HEK293 (cell line): Measurements from ENCODE around the gene MARCHF10.

ENCODE experiments used
- EGR2 ChIP-seq: fragments of 450-650 bp; formaldehyde crosslinking; IDR thresholded peaks from 2 replicates; pipeline ENCODE4 v1.5.1; 2016; ENCODE audit warnings: low read depth, missing biosample characterization, missing genetic modification characterization
- FEZF1 ChIP-seq: fragments of 450-650 bp; formaldehyde crosslinking; IDR thresholded peaks from 2 replicates; pipeline ENCODE4 v1.5.1; 2016; ENCODE audit warnings: missing biosample characterization, missing genetic modification characterization
- GLI4 ChIP-seq: fragments of 450-650 bp; formaldehyde crosslinking; IDR thresholded peaks from 2 replicates; pipeline ENCODE4 v1.5.1; 2016; ENCODE audit warnings: missing biosample characterization, missing genetic modification characterization
- HOXA7 ChIP-seq: sonication (generic); formaldehyde crosslinking; IDR thresholded peaks from 2 replicates; pipeline ENCODE4 v1.8.1; 2022; ENCODE audit warnings: missing genetic modification reagents, borderline replicate concordance
- MYNN ChIP-seq: fragments of 450-650 bp; formaldehyde crosslinking; IDR thresholded peaks from 2 replicates; pipeline ENCODE4 v1.5.1; 2016; ENCODE audit warnings: missing biosample characterization, missing genetic modification characterization, borderline replicate concordance
- MZF1 ChIP-seq: fragments of 450-650 bp; formaldehyde crosslinking; IDR thresholded peaks from 2 replicates; pipeline ENCODE4 v1.5.1; 2017; ENCODE audit warnings: missing biosample characterization, missing genetic modification characterization, borderline replicate concordance
- WT1 ChIP-seq: fragments of 450-650 bp; formaldehyde crosslinking; IDR thresholded peaks from 2 replicates; pipeline ENCODE4 v1.5.1; 2016; ENCODE audit warnings: missing biosample characterization, missing genetic modification characterization
- YY1 ChIP-seq: fragments of 450-650 bp; formaldehyde crosslinking; IDR thresholded peaks from 2 replicates; pipeline ENCODE4 v1.5.1; 2018; ENCODE audit warnings: missing biosample characterization, missing genetic modification characterization
- ZBTB17 ChIP-seq: fragments of 450-650 bp; formaldehyde crosslinking; IDR thresholded peaks from 2 replicates; pipeline ENCODE4 v1.5.1; 2016; ENCODE audit warnings: missing biosample characterization, missing genetic modification characterization
- ZBTB21 ChIP-seq: fragments of 450-650 bp; formaldehyde crosslinking; IDR thresholded peaks from 2 replicates; pipeline ENCODE4 v1.5.1; 2017; ENCODE audit warnings: missing biosample characterization, missing genetic modification characterization
- ZFP69B ChIP-seq: fragments of 450-650 bp; formaldehyde crosslinking; IDR thresholded peaks from 2 replicates; pipeline ENCODE4 v1.5.1; 2016; ENCODE audit warnings: missing biosample characterization, missing genetic modification characterization
- ZNF10 ChIP-seq: fragments of 450-650 bp; formaldehyde crosslinking; IDR thresholded peaks from 2 replicates; pipeline ENCODE4 v1.5.1; 2017; ENCODE audit warnings: missing biosample characterization, missing genetic modification characterization
- ZNF169 ChIP-seq: fragments of 450-650 bp; formaldehyde crosslinking; IDR thresholded peaks from 2 replicates; pipeline ENCODE4 v1.5.1; 2016; ENCODE audit warnings: missing biosample characterization, missing genetic modification characterization
- ZNF174 ChIP-seq: fragments of 450-650 bp; formaldehyde crosslinking; IDR thresholded peaks from 2 replicates; pipeline ENCODE4 v1.5.0; 2017; ENCODE audit warnings: missing biosample characterization, mild to moderate bottlenecking, missing genetic modification characterization
- ZNF311 ChIP-seq: fragments of 450-650 bp; formaldehyde crosslinking; IDR thresholded peaks from 2 replicates; pipeline ENCODE4 v1.5.1; 2017; ENCODE audit warnings: missing biosample characterization, missing genetic modification characterization, borderline replicate concordance
- ZNF366 ChIP-seq: fragments of 450-650 bp; formaldehyde crosslinking; conservative IDR thresholded peaks from 2 replicates; pipeline ENCODE4 v1.5.1; 2016; ENCODE audit warnings: missing biosample characterization, missing genetic modification characterization
- ZNF426 ChIP-seq: fragments of 450-650 bp; formaldehyde crosslinking; IDR thresholded peaks from 2 replicates; pipeline ENCODE4 v1.5.1; 2017; ENCODE audit warnings: missing biosample characterization, missing genetic modification characterization, mild to moderate bottlenecking, inconsistent platforms, moderate library complexity
- ZNF433 ChIP-seq: fragments of 450-650 bp; formaldehyde crosslinking; IDR thresholded peaks from 2 replicates; pipeline ENCODE4 v1.5.1; 2016; ENCODE audit warnings: missing biosample characterization, missing genetic modification characterization, low read depth
- ZNF473 ChIP-seq: fragments of 450-650 bp; formaldehyde crosslinking; IDR thresholded peaks from 2 replicates; pipeline ENCODE4 v1.5.1; 2017; ENCODE audit warnings: missing biosample characterization, missing genetic modification characterization
- ZNF501 ChIP-seq: fragments of 450-650 bp; formaldehyde crosslinking; IDR thresholded peaks from 2 replicates; pipeline ENCODE4 v1.5.1; 2016; ENCODE audit warnings: missing biosample characterization, missing genetic modification characterization
- ZNF514 ChIP-seq: fragments of 450-650 bp; formaldehyde crosslinking; IDR thresholded peaks from 2 replicates; pipeline ENCODE4 v1.5.1; 2016; ENCODE audit warnings: missing biosample characterization, missing genetic modification characterization
- ZNF560 ChIP-seq: fragments of 450-650 bp; formaldehyde crosslinking; IDR thresholded peaks from 2 replicates; pipeline ENCODE4 v1.5.1; 2017; ENCODE audit warnings: missing biosample characterization, missing genetic modification characterization, borderline replicate concordance
- ZNF585B ChIP-seq: fragments of 450-650 bp; formaldehyde crosslinking; IDR thresholded peaks from 2 replicates; pipeline ENCODE4 v1.5.1; 2016; ENCODE audit warnings: missing biosample characterization, missing genetic modification characterization
- ZNF785 ChIP-seq: fragments of 450-650 bp; formaldehyde crosslinking; IDR thresholded peaks from 2 replicates; pipeline ENCODE4 v1.5.1; 2016; ENCODE audit warnings: missing biosample characterization, missing genetic modification characterization
- ZNF791 ChIP-seq: fragments of 450-650 bp; formaldehyde crosslinking; IDR thresholded peaks from 2 replicates; pipeline ENCODE4 v1.5.1; 2016; ENCODE audit warnings: missing biosample characterization, missing genetic modification characterization
- ZSCAN30 ChIP-seq: fragments of 450-650 bp; IDR thresholded peaks from 2 replicates; pipeline ENCODE4 v1.5.1; 2018; ENCODE audit warnings: missing biosample characterization, mild to moderate bottlenecking, missing genetic modification characterization, moderate library complexity
- TF ChIP-seq, protein P1 (sequence below): fragments of 450-650 bp; formaldehyde crosslinking; IDR thresholded peaks from 2 replicates; pipeline ENCODE4 v1.5.1; 2017; ENCODE audit warnings: missing biosample characterization, missing genetic modification characterization
- TF ChIP-seq, protein P2 (sequence below): IDR thresholded peaks from 2 replicates; pipeline ENCODE4 v1.6.1; 2011; ENCODE audit warnings: mild to moderate bottlenecking, low read depth, low read length, borderline replicate concordance
- TF ChIP-seq, protein P3 (sequence below): fragments of 450-650 bp; formaldehyde crosslinking; IDR thresholded peaks from 2 replicates; pipeline ENCODE4 v1.5.1; 2016; ENCODE audit warnings: missing biosample characterization, missing genetic modification characterization
- TF ChIP-seq, protein P4 (sequence below): fragments of 450-650 bp; formaldehyde crosslinking; IDR thresholded peaks from 2 replicates; pipeline ENCODE4 v1.5.1; 2017; ENCODE audit warnings: missing biosample characterization, missing genetic modification characterization
- TF ChIP-seq, protein P5 (sequence below): fragments of 450-650 bp; formaldehyde crosslinking; IDR thresholded peaks from 2 replicates; pipeline ENCODE4 v1.5.1; 2016; ENCODE audit warnings: missing biosample characterization, missing genetic modification characterization, low read depth
- TF ChIP-seq, protein P6 (sequence below): fragments of 450-650 bp; formaldehyde crosslinking; IDR thresholded peaks from 2 replicates; pipeline ENCODE4 v1.5.0; 2017; ENCODE audit warnings: missing biosample characterization, missing genetic modification characterization, borderline replicate concordance

The MARCHF10 gene

DNA sequence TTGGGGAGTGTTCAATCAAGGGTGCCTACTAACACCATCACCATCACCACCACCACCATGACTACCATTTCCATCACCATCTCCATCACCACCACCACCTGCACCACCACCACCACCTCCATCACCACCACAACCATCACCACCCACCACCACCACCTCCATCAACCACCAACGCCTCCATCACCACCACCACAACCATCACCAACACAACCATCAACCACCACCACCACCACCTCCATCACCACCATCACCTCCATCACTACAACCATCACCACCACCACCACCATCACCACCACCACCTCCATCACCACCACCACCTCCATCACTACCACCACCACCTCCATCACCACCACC is 15.7 kb downstream of the MARCHF10 start (continued):
- TF ChIP-seq GLI4 (tag by site-specific recombination): peak; percentile 79; the same call in 1 of the 2 replicates
- TF ChIP-seq ZNF501 (tag by site-specific recombination): no peak
- 0 out of 2 replicates have a peak, but pooled peaks have one; percentile 2 for TF ChIP-seq ZBTB17 (tag by site-specific recombination)
- TF ChIP-seq, protein P1, sequence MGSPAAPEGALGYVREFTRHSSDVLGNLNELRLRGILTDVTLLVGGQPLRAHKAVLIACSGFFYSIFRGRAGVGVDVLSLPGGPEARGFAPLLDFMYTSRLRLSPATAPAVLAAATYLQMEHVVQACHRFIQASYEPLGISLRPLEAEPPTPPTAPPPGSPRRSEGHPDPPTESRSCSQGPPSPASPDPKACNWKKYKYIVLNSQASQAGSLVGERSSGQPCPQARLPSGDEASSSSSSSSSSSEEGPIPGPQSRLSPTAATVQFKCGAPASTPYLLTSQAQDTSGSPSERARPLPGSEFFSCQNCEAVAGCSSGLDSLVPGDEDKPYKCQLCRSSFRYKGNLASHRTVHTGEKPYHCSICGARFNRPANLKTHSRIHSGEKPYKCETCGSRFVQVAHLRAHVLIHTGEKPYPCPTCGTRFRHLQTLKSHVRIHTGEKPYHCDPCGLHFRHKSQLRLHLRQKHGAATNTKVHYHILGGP (tag by site-specific recombination): no peak
- no peak for TF ChIP-seq FEZF1
- no peak for TF ChIP-seq ZNF311 (tag by site-specific recombination)
- peak; percentile 49; the same call in 1 of the 2 replicates for TF ChIP-seq EGR2 (tag by site-specific recombination)
- peak; percentile 10; the same call in 1 of the 2 replicates for TF ChIP-seq ZNF10 (tag by site-specific recombination)
- TF ChIP-seq ZNF174 (tag by site-specific recombination): no peak
- TF ChIP-seq, protein P2, sequence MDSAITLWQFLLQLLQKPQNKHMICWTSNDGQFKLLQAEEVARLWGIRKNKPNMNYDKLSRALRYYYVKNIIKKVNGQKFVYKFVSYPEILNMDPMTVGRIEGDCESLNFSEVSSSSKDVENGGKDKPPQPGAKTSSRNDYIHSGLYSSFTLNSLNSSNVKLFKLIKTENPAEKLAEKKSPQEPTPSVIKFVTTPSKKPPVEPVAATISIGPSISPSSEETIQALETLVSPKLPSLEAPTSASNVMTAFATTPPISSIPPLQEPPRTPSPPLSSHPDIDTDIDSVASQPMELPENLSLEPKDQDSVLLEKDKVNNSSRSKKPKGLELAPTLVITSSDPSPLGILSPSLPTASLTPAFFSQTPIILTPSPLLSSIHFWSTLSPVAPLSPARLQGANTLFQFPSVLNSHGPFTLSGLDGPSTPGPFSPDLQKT: no peak
- no peak for TF ChIP-seq HOXA7
- TF ChIP-seq, protein P3, sequence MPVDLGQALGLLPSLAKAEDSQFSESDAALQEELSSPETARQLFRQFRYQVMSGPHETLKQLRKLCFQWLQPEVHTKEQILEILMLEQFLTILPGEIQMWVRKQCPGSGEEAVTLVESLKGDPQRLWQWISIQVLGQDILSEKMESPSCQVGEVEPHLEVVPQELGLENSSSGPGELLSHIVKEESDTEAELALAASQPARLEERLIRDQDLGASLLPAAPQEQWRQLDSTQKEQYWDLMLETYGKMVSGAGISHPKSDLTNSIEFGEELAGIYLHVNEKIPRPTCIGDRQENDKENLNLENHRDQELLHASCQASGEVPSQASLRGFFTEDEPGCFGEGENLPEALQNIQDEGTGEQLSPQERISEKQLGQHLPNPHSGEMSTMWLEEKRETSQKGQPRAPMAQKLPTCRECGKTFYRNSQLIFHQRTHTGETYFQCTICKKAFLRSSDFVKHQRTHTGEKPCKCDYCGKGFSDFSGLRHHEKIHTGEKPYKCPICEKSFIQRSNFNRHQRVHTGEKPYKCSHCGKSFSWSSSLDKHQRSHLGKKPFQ (tag by site-specific recombination): no peak
- no peak for TF ChIP-seq ZNF426 (tag by site-specific recombination)
- TF ChIP-seq ZNF785 (tag by site-specific recombination): no peak
- TF ChIP-seq, protein P4, sequence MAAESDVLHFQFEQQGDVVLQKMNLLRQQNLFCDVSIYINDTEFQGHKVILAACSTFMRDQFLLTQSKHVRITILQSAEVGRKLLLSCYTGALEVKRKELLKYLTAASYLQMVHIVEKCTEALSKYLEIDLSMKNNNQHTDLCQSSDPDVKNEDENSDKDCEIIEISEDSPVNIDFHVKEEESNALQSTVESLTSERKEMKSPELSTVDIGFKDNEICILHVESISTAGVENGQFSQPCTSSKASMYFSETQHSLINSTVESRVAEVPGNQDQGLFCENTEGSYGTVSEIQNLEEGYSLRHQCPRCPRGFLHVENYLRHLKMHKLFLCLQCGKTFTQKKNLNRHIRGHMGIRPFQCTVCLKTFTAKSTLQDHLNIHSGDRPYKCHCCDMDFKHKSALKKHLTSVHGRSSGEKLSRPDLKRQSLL: peak; percentile 67; the same call in 1 of the 2 replicates
- no peak for TF ChIP-seq ZBTB21 (tag by site-specific recombination)
- no peak for TF ChIP-seq MZF1 (tag by site-specific recombination)
- TF ChIP-seq ZNF433 (tag by site-specific recombination): no peak
- TF ChIP-seq ZSCAN30: no peak
- TF ChIP-seq, protein P5, sequence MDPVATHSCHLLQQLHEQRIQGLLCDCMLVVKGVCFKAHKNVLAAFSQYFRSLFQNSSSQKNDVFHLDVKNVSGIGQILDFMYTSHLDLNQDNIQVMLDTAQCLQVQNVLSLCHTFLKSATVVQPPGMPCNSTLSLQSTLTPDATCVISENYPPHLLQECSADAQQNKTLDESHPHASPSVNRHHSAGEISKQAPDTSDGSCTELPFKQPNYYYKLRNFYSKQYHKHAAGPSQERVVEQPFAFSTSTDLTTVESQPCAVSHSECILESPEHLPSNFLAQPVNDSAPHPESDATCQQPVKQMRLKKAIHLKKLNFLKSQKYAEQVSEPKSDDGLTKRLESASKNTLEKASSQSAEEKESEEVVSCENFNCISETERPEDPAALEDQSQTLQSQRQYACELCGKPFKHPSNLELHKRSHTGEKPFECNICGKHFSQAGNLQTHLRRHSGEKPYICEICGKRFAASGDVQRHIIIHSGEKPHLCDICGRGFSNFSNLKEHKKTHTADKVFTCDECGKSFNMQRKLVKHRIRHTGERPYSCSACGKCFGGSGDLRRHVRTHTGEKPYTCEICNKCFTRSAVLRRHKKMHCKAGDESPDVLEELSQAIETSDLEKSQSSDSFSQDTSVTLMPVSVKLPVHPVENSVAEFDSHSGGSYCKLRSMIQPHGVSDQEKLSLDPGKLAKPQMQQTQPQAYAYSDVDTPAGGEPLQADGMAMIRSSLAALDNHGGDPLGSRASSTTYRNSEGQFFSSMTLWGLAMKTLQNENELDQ (tag by site-specific recombination): no peak
- no peak for TF ChIP-seq YY1
- TF ChIP-seq WT1: no peak
- peak; percentile 58; the same call in 1 of the 2 replicates for TF ChIP-seq ZNF169
- TF ChIP-seq ZNF560 (tag by site-specific recombination): peak; percentile 64; the same call in 1 of the 2 replicates
- TF ChIP-seq ZNF473 (tag by site-specific recombination): no peak
- no peak for TF ChIP-seq ZFP69B (tag by site-specific recombination)
- no peak for TF ChIP-seq ZNF791 (tag by site-specific recombination)
- TF ChIP-seq ZNF366 (tag by site-specific recombination): 0 out of 2 replicates have a peak, but pooled peaks have one; percentile 7
- TF ChIP-seq, protein P6, sequence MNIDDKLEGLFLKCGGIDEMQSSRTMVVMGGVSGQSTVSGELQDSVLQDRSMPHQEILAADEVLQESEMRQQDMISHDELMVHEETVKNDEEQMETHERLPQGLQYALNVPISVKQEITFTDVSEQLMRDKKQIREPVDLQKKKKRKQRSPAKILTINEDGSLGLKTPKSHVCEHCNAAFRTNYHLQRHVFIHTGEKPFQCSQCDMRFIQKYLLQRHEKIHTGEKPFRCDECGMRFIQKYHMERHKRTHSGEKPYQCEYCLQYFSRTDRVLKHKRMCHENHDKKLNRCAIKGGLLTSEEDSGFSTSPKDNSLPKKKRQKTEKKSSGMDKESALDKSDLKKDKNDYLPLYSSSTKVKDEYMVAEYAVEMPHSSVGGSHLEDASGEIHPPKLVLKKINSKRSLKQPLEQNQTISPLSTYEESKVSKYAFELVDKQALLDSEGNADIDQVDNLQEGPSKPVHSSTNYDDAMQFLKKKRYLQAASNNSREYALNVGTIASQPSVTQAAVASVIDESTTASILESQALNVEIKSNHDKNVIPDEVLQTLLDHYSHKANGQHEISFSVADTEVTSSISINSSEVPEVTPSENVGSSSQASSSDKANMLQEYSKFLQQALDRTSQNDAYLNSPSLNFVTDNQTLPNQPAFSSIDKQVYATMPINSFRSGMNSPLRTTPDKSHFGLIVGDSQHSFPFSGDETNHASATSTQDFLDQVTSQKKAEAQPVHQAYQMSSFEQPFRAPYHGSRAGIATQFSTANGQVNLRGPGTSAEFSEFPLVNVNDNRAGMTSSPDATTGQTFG (tag by site-specific recombination): peak; percentile 64; the same call in 1 of the 2 replicates
- no peak for TF ChIP-seq ZNF514 (tag by site-specific recombination)
- TF ChIP-seq MYNN (tag by site-specific recombination): no peak; the same call in 1 of the 2 replicates
- no peak for TF ChIP-seq ZNF585B (tag by site-specific recombination)
